ENCODE measurements around the gene CSTPP1.

DNA sequence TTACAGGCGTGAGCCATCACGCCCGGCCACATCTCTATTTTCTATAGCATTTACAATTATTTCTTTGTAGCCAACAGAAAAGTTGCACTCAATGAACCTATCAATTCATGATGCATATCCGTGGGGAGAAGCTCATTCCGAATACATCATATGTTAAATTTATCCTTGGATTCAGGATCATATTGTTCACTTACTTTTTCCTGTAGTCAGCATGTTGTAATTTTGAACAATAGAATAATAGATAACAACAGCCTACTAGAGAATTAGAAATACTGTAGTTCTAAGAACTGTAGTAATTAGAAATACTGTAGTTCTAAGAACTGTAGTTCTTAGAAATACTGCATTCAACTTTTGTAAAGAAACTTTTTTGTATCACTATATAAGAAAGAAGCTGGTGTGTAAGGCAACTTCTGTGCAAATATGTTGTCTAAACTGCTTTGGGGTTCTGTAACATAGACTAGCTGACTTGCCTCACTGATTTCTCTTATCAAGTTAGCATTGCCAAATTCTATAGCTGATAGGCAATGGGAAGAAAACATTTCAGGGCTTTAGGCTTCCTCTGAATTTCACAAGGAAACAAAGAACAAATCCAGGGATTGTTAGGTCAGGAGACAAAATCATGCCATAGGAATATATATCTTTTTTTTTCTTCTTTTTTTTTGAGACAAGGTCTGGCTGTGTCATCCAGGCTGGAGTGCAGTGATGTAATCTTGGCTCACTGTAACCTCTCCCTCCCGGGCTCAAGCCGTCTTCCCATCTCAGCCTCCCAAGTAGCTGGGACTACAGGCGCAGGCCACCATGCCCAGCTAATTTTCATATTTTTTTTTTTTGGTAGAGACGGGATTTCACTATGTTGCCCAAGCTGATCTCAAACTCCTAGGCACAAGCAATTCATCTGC is 91.9 kb downstream of the CSTPP1 start:
- TF ChIP-seq CTCF (IDR thresholded peaks at IDR 0.05): no peak
- TF ChIP-seq POLR2AphosphoS5 (IDR thresholded peaks at IDR 0.05): no peak
- TF ChIP-seq POLR2A (IDR thresholded peaks at IDR 0.05): no peak
- no peak for TF ChIP-seq EP300 (IDR thresholded peaks at IDR 0.05)

Measured in gastroesophageal sphincter (tissue), 3 donors.